GM23338 (cell line): ENCODE measurements around the gene FGF2. TPM values are rescaled to one million over a fixed set of nuclear protein-coding genes. Genes with fewer than 3 reads are reported as not detected.

Experiments used
- EZH2 ChIP-seq: fragments of 200-600 bp; sonication (generic); IDR thresholded peaks from one replicate; pipeline ENCODE4 v1.8.0; 2017; ENCODE audit warnings: antibody characterized with exemption, mild to moderate bottlenecking, low read depth; ENCODE audit not compliant: unreplicated experiment
- NANOG ChIP-seq: IDR thresholded peaks from 2 replicates; pipeline ENCODE4 v1.6.1; 2016; ENCODE audit warnings: antibody characterized with exemption, borderline replicate concordance
- POLR2AphosphoS5 ChIP-seq: IDR thresholded peaks from 2 replicates; pipeline ENCODE4 v1.6.1; 2016; ENCODE audit warnings: antibody characterized with exemption, low read depth
- ZNF114 ChIP-seq: fragments of 250-450 bp; sonication (Bioruptor Pico); IDR thresholded peaks from 2 replicates; pipeline ENCODE4 v1.5.0; 2020; ENCODE audit warnings: mild to moderate bottlenecking, moderate library complexity
- polyA plus RNA-seq: library from polyadenylated mRNA; unstranded; fragments of >200 nt; fragmentation: Nextera tagmentation; extraction: Ambion mirVana; gene quantifications from 2 replicates; pipeline ENCODE4 v1.2.1, GENCODE V29; 2016
- total RNA-seq: library from RNA; depleted of rRNA; stranded (reverse); fragments of >200 nt; shearing (Covaris generic); gene quantifications from 2 replicates; pipeline ENCODE4 v1.2.3, GENCODE V29; 2014; rRNA removed
- TF ChIP-seq, protein P1 (sequence below): fragments of 250-450 bp; sonication (Bioruptor Pico); IDR thresholded peaks from 2 replicates; pipeline ENCODE4 v1.5.0; 2020; ENCODE audit warnings: mild to moderate bottlenecking, moderate library complexity
- TF ChIP-seq, protein P2 (sequence below), 2 experiments: fragments of 200-600 bp in 1 of 2; sonication (generic) in 1 of 2; conservative IDR thresholded peaks; 2 replicates each; pipeline versions ENCODE4 v1.5.1 to v1.6.1; 2016 to 2017; ENCODE audit warnings: antibody characterized with exemption in 2 of 2, low read depth in 2 of 2, mild to moderate bottlenecking in 2 of 2, moderate library complexity in 1 of 2
- TF ChIP-seq, protein P3 (sequence below): IDR thresholded peaks from 2 replicates; pipeline ENCODE4 v1.6.1; 2016; ENCODE audit warnings: antibody characterized with exemption

The FGF2 gene
- total and polyA plus RNA-seq, 2 experiments from 2014 or later, result 28.3 to 84.4 TPM

DNA sequence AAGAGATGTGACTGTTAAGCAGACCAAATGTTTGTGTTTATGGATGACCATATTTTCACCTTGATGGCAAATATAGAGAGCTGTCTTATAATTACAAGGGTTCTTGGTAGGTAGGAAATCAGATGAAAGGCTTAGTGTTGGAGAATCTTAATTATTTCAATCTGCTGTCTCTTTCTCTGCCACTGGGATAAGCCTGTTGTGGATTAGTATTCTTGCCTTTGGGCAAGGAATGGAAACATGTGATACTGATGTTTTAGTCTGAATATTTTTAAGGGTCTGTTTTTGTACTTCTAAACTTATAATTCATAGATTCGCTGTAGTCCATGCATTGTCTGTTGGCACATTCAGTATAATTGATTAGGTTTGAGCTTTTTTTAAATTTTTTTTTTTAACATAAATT is 119.5 kb downstream of the FGF2 start (continued):
- TF ChIP-seq, protein P1, sequence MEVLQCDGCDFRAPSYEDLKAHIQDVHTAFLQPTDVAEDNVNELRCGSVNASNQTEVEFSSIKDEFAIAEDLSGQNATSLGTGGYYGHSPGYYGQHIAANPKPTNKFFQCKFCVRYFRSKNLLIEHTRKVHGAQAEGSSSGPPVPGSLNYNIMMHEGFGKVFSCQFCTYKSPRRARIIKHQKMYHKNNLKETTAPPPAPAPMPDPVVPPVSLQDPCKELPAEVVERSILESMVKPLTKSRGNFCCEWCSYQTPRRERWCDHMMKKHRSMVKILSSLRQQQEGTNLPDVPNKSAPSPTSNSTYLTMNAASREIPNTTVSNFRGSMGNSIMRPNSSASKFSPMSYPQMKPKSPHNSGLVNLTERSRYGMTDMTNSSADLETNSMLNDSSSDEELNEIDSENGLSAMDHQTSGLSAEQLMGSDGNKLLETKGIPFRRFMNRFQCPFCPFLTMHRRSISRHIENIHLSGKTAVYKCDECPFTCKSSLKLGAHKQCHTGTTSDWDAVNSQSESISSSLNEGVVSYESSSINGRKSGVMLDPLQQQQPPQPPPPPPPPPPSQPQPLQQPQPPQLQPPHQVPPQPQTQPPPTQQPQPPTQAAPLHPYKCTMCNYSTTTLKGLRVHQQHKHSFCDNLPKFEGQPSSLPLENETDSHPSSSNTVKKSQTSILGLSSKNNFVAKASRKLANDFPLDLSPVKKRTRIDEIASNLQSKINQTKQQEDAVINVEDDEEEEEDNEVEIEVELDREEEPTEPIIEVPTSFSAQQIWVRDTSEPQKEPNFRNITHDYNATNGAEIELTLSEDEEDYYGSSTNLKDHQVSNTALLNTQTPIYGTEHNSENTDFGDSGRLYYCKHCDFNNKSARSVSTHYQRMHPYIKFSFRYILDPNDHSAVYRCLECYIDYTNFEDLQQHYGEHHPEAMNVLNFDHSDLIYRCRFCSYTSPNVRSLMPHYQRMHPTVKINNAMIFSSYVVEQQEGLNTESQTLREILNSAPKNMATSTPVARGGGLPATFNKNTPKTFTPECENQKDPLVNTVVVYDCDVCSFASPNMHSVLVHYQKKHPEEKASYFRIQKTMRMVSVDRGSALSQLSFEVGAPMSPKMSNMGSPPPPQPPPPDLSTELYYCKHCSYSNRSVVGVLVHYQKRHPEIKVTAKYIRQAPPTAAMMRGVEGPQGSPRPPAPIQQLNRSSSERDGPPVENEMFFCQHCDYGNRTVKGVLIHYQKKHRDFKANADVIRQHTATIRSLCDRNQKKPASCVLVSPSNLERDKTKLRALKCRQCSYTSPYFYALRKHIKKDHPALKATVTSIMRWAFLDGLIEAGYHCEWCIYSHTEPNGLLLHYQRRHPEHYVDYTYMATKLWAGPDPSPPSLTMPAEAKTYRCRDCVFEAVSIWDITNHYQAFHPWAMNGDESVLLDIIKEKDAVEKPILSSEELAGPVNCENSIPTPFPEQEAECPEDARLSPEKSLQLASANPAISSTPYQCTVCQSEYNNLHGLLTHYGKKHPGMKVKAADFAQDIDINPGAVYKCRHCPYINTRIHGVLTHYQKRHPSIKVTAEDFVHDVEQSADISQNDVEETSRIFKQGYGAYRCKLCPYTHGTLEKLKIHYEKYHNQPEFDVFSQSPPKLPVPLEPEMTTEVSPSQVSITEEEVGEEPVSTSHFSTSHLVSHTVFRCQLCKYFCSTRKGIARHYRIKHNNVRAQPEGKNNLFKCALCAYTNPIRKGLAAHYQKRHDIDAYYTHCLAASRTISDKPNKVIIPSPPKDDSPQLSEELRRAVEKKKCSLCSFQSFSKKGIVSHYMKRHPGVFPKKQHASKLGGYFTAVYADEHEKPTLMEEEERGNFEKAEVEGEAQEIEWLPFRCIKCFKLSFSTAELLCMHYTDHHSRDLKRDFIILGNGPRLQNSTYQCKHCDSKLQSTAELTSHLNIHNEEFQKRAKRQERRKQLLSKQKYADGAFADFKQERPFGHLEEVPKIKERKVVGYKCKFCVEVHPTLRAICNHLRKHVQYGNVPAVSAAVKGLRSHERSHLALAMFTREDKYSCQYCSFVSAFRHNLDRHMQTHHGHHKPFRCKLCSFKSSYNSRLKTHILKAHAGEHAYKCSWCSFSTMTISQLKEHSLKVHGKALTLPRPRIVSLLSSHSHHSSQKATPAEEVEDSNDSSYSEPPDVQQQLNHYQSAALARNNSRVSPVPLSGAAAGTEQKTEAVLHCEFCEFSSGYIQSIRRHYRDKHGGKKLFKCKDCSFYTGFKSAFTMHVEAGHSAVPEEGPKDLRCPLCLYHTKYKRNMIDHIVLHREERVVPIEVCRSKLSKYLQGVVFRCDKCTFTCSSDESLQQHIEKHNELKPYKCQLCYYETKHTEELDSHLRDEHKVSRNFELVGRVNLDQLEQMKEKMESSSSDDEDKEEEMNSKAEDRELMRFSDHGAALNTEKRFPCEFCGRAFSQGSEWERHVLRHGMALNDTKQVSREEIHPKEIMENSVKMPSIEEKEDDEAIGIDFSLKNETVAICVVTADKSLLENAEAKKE (CRISPR knock-in tag), result no peak
- TF ChIP-seq EZH2 (no peak), NANOG (no peak), ZNF114 (CRISPR knock-in tag) (no peak), POLR2AphosphoS5 (no peak)
- TF ChIP-seq, protein P2, sequence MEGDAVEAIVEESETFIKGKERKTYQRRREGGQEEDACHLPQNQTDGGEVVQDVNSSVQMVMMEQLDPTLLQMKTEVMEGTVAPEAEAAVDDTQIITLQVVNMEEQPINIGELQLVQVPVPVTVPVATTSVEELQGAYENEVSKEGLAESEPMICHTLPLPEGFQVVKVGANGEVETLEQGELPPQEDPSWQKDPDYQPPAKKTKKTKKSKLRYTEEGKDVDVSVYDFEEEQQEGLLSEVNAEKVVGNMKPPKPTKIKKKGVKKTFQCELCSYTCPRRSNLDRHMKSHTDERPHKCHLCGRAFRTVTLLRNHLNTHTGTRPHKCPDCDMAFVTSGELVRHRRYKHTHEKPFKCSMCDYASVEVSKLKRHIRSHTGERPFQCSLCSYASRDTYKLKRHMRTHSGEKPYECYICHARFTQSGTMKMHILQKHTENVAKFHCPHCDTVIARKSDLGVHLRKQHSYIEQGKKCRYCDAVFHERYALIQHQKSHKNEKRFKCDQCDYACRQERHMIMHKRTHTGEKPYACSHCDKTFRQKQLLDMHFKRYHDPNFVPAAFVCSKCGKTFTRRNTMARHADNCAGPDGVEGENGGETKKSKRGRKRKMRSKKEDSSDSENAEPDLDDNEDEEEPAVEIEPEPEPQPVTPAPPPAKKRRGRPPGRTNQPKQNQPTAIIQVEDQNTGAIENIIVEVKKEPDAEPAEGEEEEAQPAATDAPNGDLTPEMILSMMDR (conservative IDR thresholded peaks at IDR 0.05; ENCODE audit: low read depth in 2 of 2), result no peak
- TF ChIP-seq, protein P3, sequence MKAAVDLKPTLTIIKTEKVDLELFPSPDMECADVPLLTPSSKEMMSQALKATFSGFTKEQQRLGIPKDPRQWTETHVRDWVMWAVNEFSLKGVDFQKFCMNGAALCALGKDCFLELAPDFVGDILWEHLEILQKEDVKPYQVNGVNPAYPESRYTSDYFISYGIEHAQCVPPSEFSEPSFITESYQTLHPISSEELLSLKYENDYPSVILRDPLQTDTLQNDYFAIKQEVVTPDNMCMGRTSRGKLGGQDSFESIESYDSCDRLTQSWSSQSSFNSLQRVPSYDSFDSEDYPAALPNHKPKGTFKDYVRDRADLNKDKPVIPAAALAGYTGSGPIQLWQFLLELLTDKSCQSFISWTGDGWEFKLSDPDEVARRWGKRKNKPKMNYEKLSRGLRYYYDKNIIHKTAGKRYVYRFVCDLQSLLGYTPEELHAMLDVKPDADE, result no peak

Other genes starting within 250 kb of the FGF2 start
- not detected in 2 replicates for gene IL21, start 205.8 kb upstream of the FGF2 start, total RNA-seq
- not detected in 2 replicates for gene IL21, start 205.8 kb upstream of the FGF2 start, polyA plus RNA-seq
- 2.6 TPM in 2 replicates for gene BBS12, start 94.1 kb upstream of the FGF2 start, total RNA-seq
- gene BBS12, start 94.1 kb upstream of the FGF2 start, polyA plus RNA-seq, result 1.4 and 2.3 TPM in 2 replicates
- 4.4 and 4.9 TPM in 2 replicates for gene NUDT6, start 95.8 kb downstream of the FGF2 start, total RNA-seq
- 9.1 TPM in 2 replicates for gene NUDT6, start 95.8 kb downstream of the FGF2 start, polyA plus RNA-seq